K562 (cell line): ENCODE results near the gene SKIDA1. TPM values are rescaled to one million over a fixed set of nuclear protein-coding genes. Genes with fewer than 3 reads are reported as not detected.

Experiments
- CCNT2 ChIP-seq: IDR thresholded peaks from 2 replicates; pipeline ENCODE4 v1.6.1; 2011; ENCODE audit warnings: borderline replicate concordance, low read depth, mild to moderate bottlenecking, moderate library complexity, mixed read lengths, low read length; ENCODE audit not compliant: insufficient read length; ENCODE audit errors: extremely low read depth
- CREM ChIP-seq: IDR thresholded peaks from 2 replicates; pipeline ENCODE4 v1.6.1; 2014; ENCODE audit warnings: antibody characterized with exemption, low read depth
- CXXC5 ChIP-seq: fragments of 250-450 bp; sonication (Bioruptor Pico); IDR thresholded peaks from 2 replicates; pipeline ENCODE4 v1.8.0; 2022; ENCODE audit warnings: inconsistent platforms, mild to moderate bottlenecking, moderate library complexity
- FIP1L1 ChIP-seq: fragments of 200-400 bp; formaldehyde crosslinking; IDR thresholded peaks from 2 replicates; pipeline ENCODE4 v1.6.1; 2018; ENCODE audit warnings: mild to moderate bottlenecking, low read depth, low read length; ENCODE audit not compliant: poor library complexity, severe bottlenecking
- HDAC1 ChIP-seq, 2 experiments: fragments of 450-650 bp; IDR thresholded peaks; 2 replicates each; pipeline ENCODE4 v1.6.1; 2016 to 2017; ENCODE audit warnings: inconsistent platforms in 1 of 2, mild to moderate bottlenecking in 1 of 2, moderate library complexity in 1 of 2
- MTA3 ChIP-seq: fragments of 450-650 bp; formaldehyde crosslinking; IDR thresholded peaks from 2 replicates; pipeline ENCODE4 v1.6.1; 2017; ENCODE audit warnings: mild to moderate bottlenecking, borderline replicate concordance
- POLR2AphosphoS5 ChIP-seq: IDR thresholded peaks from 2 replicates; pipeline ENCODE4 v1.6.1; 2011; ENCODE audit warnings: mild to moderate bottlenecking, low read depth, low read length, moderate library complexity; ENCODE audit not compliant: control insufficient read depth, insufficient read depth
- POLR2B ChIP-seq: fragments of 450-650 bp; IDR thresholded peaks from 2 replicates; pipeline ENCODE4 v1.6.1; 2018; ENCODE audit warnings: low read depth; ENCODE audit not compliant: partially characterized antibody
- RBBP5 ChIP-seq: fragments of 200-600 bp; sonication (generic); IDR thresholded peaks from 2 replicates; pipeline ENCODE4 v1.6.1; 2012; ENCODE audit warnings: borderline replicate concordance, mild to moderate bottlenecking, low read length, control low read depth, inconsistent platforms; ENCODE audit not compliant: insufficient read depth, poor library complexity, severe bottlenecking
- SMAD4 ChIP-seq: fragments of 250-450 bp; sonication (Bioruptor Pico); conservative IDR thresholded peaks from 2 replicates; pipeline ENCODE4 v1.8.0; 2021; ENCODE audit warnings: inconsistent platforms, mild to moderate bottlenecking, moderate library complexity
- TBP ChIP-seq: optimal IDR thresholded peaks from 2 replicates; pipeline ENCODE3; 2011; ENCODE audit warnings: low read depth, low read length, improper control_type of control experiment
- ZNF584 ChIP-seq: fragments of 200-800 bp; sonication (Bioruptor generic); IDR thresholded peaks from 2 replicates; pipeline ENCODE4 v1.6.1; 2016; ENCODE audit warnings: low read depth, mild to moderate bottlenecking, missing genetic modification characterization, missing compliant biosample characterization
- polyA plus RNA-seq, 8 experiments: library from polyadenylated mRNA; depleted of rRNA in 4 of 8; stranded (reverse) in 5 of 8; unstranded in 3 of 8; fragments of >200 nt; fragmentation: Nextera tagmentation in 2 of 8; fragmentation: Illumina TruSeq in 1 of 8; extraction: Ambion mirVana in 2 of 8; extraction: Trizol in 1 of 8; gene quantifications; 2 replicates each; pipeline versions ENCODE4 v1.2.1 to v1.2.3, GENCODE V29; 2011 to 2014; ENCODE audit warnings: inconsistent platforms in 1 of 8, missing spikeins in 1 of 8
- total RNA-seq, 7 experiments: library from RNA; depleted of rRNA in 6 of 7; stranded (reverse); fragments of >200 nt in 6 of 7; fragmentation: Illumina TruSeq in 2 of 7; extraction: Trizol in 2 of 7; gene quantifications; 2 replicates each; pipeline versions ENCODE4 v1.2.1 to v1.2.3, GENCODE V29; 2011 to 2021; ENCODE audit warnings: low replicate concordance in 1 of 7
- TF ChIP-seq, protein P1 (sequence below), 3 experiments: IDR thresholded peaks in 2 of 3; conservative IDR thresholded peaks in 1 of 3; 2 replicates each; pipeline ENCODE4 v1.5.1; 2011 to 2012; ENCODE audit warnings: low read length in 3 of 3, mild to moderate bottlenecking in 3 of 3, control low read depth in 2 of 3, improper control_type of control experiment in 1 of 3, inconsistent platforms in 1 of 3, low read depth in 1 of 3, mixed read lengths in 1 of 3, moderate library complexity in 1 of 3; ENCODE audit not compliant: insufficient read depth in 2 of 3
- TF ChIP-seq, protein P2 (sequence below): sonication (generic); formaldehyde crosslinking; IDR thresholded peaks from 2 replicates; pipeline ENCODE4 v1.5.0; 2020; ENCODE audit warnings: missing genetic modification reagents
- TF ChIP-seq, protein P3 (sequence below), 2 experiments: IDR thresholded peaks; 2 replicates each; pipeline ENCODE4 v1.6.1; 2011; ENCODE audit warnings: borderline replicate concordance in 1 of 2, control low read depth in 1 of 2, low read depth in 1 of 2, low read length in 1 of 2, mild to moderate bottlenecking in 1 of 2, mixed read lengths in 1 of 2, moderate library complexity in 1 of 2; ENCODE audit not compliant: insufficient read depth in 1 of 2, insufficient read length in 1 of 2, poor library complexity in 1 of 2, severe bottlenecking in 1 of 2; ENCODE audit errors: extremely low read depth in 1 of 2
- TF ChIP-seq, protein P4 (sequence below), 2 experiments: fragments of 450-650 bp in 1 of 2; IDR thresholded peaks; 2 replicates each; pipeline ENCODE4 v1.6.1; 2011 to 2017; ENCODE audit warnings: low read depth in 2 of 2, antibody characterized with exemption in 1 of 2, borderline replicate concordance in 1 of 2, low read length in 1 of 2, mild to moderate bottlenecking in 1 of 2, mixed read lengths in 1 of 2; ENCODE audit not compliant: control insufficient read depth in 1 of 2

Gene SKIDA1
- total and polyA plus RNA-seq, 9 of the 15 experiments (the other 6 are each of a cell fraction or from before 2014, with no cell fraction given), result 0.05 to 1.1 (median 0.42) TPM

DNA sequence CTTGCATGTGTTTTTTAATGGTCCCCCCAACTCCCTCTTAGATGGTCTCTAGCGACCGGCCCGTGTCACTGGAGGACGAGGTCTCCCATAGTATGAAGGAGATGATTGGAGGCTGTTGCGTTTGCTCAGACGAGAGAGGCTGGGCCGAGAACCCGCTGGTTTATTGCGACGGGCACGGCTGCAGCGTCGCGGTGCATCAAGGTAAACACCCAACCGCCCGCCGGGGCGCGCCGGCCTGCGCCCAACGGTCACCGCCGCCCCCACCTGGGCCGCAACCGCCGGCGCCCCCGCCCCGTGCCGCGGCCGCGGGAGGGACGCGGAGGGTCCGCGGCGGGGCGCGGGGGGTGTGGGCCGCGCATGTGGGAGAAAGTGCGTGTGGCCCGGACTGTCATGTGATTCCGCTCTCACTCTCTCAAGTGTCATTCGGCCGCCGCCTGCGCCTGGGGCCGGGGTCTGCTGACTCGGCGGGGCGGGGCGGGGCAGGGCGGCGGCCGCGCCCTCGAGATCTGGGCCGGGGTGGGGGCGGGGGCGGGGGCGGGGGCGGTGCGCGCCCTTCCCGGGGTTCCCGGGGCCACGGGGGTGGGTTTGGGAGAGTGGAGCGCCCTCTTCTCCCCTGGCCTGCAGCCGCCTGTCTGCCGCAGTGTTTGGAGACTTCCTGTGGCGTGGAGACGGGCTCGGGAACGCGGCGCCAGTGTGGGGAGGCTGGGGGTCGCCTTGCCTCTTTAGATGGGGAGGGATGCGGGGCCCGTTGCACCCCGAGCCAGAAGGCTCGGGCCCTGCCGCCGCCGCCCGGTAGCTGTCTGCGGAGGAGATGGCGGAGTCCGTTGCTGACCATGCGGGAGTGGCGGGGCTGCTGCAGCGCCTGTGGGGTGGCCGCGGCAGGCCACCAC lies 9.4 kb upstream of the SKIDA1 start (continued):
- TF ChIP-seq, protein P1, sequence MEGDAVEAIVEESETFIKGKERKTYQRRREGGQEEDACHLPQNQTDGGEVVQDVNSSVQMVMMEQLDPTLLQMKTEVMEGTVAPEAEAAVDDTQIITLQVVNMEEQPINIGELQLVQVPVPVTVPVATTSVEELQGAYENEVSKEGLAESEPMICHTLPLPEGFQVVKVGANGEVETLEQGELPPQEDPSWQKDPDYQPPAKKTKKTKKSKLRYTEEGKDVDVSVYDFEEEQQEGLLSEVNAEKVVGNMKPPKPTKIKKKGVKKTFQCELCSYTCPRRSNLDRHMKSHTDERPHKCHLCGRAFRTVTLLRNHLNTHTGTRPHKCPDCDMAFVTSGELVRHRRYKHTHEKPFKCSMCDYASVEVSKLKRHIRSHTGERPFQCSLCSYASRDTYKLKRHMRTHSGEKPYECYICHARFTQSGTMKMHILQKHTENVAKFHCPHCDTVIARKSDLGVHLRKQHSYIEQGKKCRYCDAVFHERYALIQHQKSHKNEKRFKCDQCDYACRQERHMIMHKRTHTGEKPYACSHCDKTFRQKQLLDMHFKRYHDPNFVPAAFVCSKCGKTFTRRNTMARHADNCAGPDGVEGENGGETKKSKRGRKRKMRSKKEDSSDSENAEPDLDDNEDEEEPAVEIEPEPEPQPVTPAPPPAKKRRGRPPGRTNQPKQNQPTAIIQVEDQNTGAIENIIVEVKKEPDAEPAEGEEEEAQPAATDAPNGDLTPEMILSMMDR (IDR thresholded peaks at IDR 0.05 in 2 of 3, conservative IDR thresholded peaks at IDR 0.05 in 1 of 3; ENCODE audit: insufficient read depth in 2 of 3, low read depth in 1 of 3, low read length in 3 of 3), result 0 out of 6 replicates have a peak, but pooled peaks of 1 of the 3 experiments have one; percentile 0
- TF ChIP-seq CCNT2 (peak; percentile 52), HDAC1 (IDR thresholded peaks at IDR 0.05) (peak in 1 of 2 experiments; percentile 70; a peak in 2 of 4 replicates), SMAD4 (CRISPR knock-in tag) (peak; percentile 36), MTA3 (no peak), POLR2AphosphoS5 (peak; percentile 60; the same call in 1 of the 2 replicates), FIP1L1 (peak; percentile 81), CXXC5 (CRISPR knock-in tag) (peak; percentile 56), RBBP5 (peak; percentile 63), CREM (peak; percentile 7; the same call in 1 of the 2 replicates), ZNF584 (peak; percentile 11; the same call in 1 of the 2 replicates), POLR2B (no peak), TBP (peak; percentile 34)
- TF ChIP-seq, protein P2, sequence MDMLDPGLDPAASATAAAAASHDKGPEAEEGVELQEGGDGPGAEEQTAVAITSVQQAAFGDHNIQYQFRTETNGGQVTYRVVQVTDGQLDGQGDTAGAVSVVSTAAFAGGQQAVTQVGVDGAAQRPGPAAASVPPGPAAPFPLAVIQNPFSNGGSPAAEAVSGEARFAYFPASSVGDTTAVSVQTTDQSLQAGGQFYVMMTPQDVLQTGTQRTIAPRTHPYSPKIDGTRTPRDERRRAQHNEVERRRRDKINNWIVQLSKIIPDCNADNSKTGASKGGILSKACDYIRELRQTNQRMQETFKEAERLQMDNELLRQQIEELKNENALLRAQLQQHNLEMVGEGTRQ, result peak; percentile 44; the same call in 1 of the 2 replicates
- TF ChIP-seq, protein P3, sequence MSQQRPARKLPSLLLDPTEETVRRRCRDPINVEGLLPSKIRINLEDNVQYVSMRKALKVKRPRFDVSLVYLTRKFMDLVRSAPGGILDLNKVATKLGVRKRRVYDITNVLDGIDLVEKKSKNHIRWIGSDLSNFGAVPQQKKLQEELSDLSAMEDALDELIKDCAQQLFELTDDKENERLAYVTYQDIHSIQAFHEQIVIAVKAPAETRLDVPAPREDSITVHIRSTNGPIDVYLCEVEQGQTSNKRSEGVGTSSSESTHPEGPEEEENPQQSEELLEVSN (IDR thresholded peaks at IDR 0.05; ENCODE audit: borderline replicate concordance in 1 of 2, extremely low read depth in 1 of 2, insufficient read depth in 1 of 2, insufficient read length in 1 of 2, low read depth in 1 of 2, low read length in 1 of 2, poor library complexity in 1 of 2, severe bottlenecking in 1 of 2), result peak in 1 of 2 experiments; percentile 49
- TF ChIP-seq, protein P4, sequence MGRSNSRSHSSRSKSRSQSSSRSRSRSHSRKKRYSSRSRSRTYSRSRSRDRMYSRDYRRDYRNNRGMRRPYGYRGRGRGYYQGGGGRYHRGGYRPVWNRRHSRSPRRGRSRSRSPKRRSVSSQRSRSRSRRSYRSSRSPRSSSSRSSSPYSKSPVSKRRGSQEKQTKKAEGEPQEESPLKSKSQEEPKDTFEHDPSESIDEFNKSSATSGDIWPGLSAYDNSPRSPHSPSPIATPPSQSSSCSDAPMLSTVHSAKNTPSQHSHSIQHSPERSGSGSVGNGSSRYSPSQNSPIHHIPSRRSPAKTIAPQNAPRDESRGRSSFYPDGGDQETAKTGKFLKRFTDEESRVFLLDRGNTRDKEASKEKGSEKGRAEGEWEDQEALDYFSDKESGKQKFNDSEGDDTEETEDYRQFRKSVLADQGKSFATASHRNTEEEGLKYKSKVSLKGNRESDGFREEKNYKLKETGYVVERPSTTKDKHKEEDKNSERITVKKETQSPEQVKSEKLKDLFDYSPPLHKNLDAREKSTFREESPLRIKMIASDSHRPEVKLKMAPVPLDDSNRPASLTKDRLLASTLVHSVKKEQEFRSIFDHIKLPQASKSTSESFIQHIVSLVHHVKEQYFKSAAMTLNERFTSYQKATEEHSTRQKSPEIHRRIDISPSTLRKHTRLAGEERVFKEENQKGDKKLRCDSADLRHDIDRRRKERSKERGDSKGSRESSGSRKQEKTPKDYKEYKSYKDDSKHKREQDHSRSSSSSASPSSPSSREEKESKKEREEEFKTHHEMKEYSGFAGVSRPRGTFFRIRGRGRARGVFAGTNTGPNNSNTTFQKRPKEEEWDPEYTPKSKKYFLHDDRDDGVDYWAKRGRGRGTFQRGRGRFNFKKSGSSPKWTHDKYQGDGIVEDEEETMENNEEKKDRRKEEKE (IDR thresholded peaks at IDR 0.05; ENCODE audit: borderline replicate concordance in 1 of 2, control insufficient read depth in 1 of 2, low read depth in 2 of 2, low read length in 1 of 2), result no peak
